A549 (cell line): ENCODE data around the gene TNNI2. TPM values are rescaled to one million over a fixed set of nuclear protein-coding genes. Genes with fewer than 3 reads are reported as not detected.
"Not testable (repeated sequence)": the region's sequence is repeated elsewhere in the genome, so short reads cannot be mapped to it uniquely, and the experiment has no call there.

Experiments
- ATAC-seq, 2 experiments: fragments of 200-7000 bp in 1 of 2; fragments of >200 bp in 1 of 2; cut with Nextera tagmentation in 1 of 2; cut with Tn5 transposase in 1 of 2; 3 replicates each; pipeline versions ENCODE4 v1.8.0 to v1.9.1; 2018 to 2020; ENCODE audit warnings: mild to moderate bottlenecking in 1 of 2, moderate library complexity in 1 of 2
- CTCF ChIA-PET: fragments of 300-600 bp; sonication (Branson Sonifier 250); formaldehyde crosslinking; extraction: SDS; loops from one replicate; lab custom pipeline; 2021; ENCODE audit warnings: antibody characterized with exemption, inconsistent platforms; lab: Yijun Ruan, JAX
- POLR2A ChIA-PET: fragments of 350-600 bp; formaldehyde crosslinking; extraction: SDS; loops from one replicate; lab custom pipeline; 2021; ENCODE audit warnings: antibody characterized with exemption, inconsistent platforms; lab: Yijun Ruan, JAX
- DNase-seq, 2 experiments: peaks; one replicate each; pipeline versions ENCODE4 v3.0.0 to v3.0.0-alpha.2; 2011 to 2016; ENCODE audit warnings: low read depth in 1 of 2, low spot score in 1 of 2
- FAIRE-seq: peaks from 2 replicates; lab custom pipeline; 2011; peaks lifted over from hg19 to GRCh38; lab: Jason Lieb, UNC
- H3K27ac ChIP-seq, 2 experiments: fragments of >200 bp; sonication (Bioruptor Twin); formaldehyde crosslinking; 3 replicates each; pipeline ENCODE4 v1.5.1; 2016 to 2017
- H3K4me1 ChIP-seq: fragments of >200 bp; sonication (Bioruptor Twin); formaldehyde crosslinking; 3 replicates; pipeline ENCODE4 v1.6.1; 2016
- H3K4me2 ChIP-seq: fragments of >200 bp; sonication (Bioruptor Twin); formaldehyde crosslinking; 3 replicates; pipeline ENCODE4 v1.6.1; 2016
- H3K4me3 ChIP-seq: fragments of >200 bp; sonication (Bioruptor Twin); formaldehyde crosslinking; 3 replicates; pipeline ENCODE4 v1.5.1; 2016
- H3K9me3 ChIP-seq: fragments of >200 bp; sonication (Bioruptor Twin); formaldehyde crosslinking; 3 replicates; pipeline ENCODE4 v1.6.1; 2016
- CHD2 ChIP-seq: fragments of 150-350 bp; IDR thresholded peaks from 2 replicates; pipeline ENCODE4 v1.6.1; 2014; ENCODE audit warnings: low read length; ENCODE audit not compliant: partially characterized antibody
- POLR2A ChIP-seq: IDR thresholded peaks from 2 replicates; pipeline ENCODE4 v1.6.1; 2012; ENCODE audit warnings: mild to moderate bottlenecking, low read length
- RAD21 ChIP-seq, 2 experiments: fragments of >200 bp in 1 of 2; sonication (Bioruptor Twin) in 1 of 2; formaldehyde crosslinking in 1 of 2; IDR thresholded peaks in 1 of 2; conservative IDR thresholded peaks in 1 of 2; 2 replicates in 1 of 2; 3 replicates in 1 of 2; pipeline ENCODE4 v1.6.1; 2012 to 2018; ENCODE audit warnings: inconsistent platforms in 1 of 2
- SMC3 ChIP-seq: fragments of >200 bp; sonication (Bioruptor Twin); formaldehyde crosslinking; IDR thresholded peaks from 3 replicates; pipeline ENCODE4 v1.6.1; 2018; ENCODE audit warnings: inconsistent platforms
- ZFP36 ChIP-seq: fragments of 450-650 bp; IDR thresholded peaks from 2 replicates; pipeline ENCODE4 v1.6.1; 2014; ENCODE audit warnings: borderline replicate concordance; ENCODE audit not compliant: partially characterized antibody
- WGBS: methylation state at CpG from one replicate; pipeline ENCODE4 v1.1.6; 2017; ENCODE audit errors: missing lambda C conversion rate; 5-methylcytosine and 5-hydroxymethylcytosine counted together
- polyA plus RNA-seq, 4 experiments: library from polyadenylated mRNA; depleted of rRNA in 3 of 4; stranded (reverse); fragments of >200 nt; fragmentation: RNase III in 1 of 4; extraction: RNeasy Plus Mini Kit Qiagen cat#74134 plus additional on column Dnase treatment in 1 of 4; gene quantifications; 2 replicates in 3 of 4; 3 replicates in 1 of 4; pipeline ENCODE4 v1.2.3, GENCODE V29; 2011 to 2017
- TF ChIP-seq, protein P1 (sequence below): fragments of 150-350 bp; IDR thresholded peaks from 2 replicates; pipeline ENCODE4 v1.6.1; 2014; ENCODE audit warnings: low read depth, mild to moderate bottlenecking, low read length
- TF ChIP-seq, protein P2 (sequence below): fragments of >200 bp; sonication (Bioruptor Twin); formaldehyde crosslinking; IDR thresholded peaks from 3 replicates; pipeline ENCODE4 v1.5.1; 2016
- TF ChIP-seq, protein P3 (sequence below): IDR thresholded peaks from 2 replicates; pipeline ENCODE4 v1.6.1; 2012; ENCODE audit warnings: low read depth, borderline replicate concordance

Gene TNNI2
- polyA plus RNA-seq, 2 of the 4 experiments (the other 2 are of a cell fraction), result not detected

DNA sequence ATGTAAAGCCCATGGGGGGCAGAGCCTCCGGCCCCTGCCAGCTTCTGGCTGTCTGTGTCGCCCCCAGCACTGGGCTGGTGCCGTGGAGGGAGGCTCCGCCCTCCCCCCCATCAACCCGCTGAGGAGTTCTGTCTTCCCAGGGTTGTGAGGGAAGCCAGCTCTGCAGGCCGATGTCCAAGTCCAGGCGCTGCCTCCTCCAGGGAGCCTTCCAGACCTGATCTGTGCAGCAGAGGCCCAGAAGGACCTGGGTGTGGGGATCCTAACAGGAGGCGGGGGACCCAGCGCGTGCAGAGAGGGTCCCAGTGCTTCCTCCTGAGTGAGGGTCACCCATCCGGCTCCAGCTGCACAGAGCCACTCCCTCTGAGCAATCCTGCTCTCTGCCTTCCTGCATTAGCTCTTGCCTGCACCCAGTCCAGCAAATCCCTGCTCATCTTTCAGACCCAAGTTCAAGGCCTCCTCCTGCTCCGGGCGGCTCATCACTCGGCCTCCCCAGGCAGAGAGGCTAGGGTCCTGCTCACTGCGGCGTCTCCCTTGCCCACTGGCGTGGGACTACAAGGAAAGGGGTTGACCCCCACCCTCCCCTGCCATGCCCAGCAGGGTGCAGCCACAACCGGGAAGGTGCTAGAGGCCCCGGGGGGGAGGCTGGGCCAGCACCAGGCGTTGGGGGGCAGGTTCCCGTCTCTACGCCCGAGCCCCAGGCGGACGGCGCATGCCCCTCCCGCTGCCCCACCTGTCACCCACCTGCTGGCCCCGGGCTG, 36.5 kb downstream of the TNNI2 start:
- no peak for FAIRE-seq
- H3K9me3 ChIP-seq, result no peaks in the 10 kb centered on the region
- 82% methylated on average over 15 of the region's 28 CpGs for WGBS

DNA sequence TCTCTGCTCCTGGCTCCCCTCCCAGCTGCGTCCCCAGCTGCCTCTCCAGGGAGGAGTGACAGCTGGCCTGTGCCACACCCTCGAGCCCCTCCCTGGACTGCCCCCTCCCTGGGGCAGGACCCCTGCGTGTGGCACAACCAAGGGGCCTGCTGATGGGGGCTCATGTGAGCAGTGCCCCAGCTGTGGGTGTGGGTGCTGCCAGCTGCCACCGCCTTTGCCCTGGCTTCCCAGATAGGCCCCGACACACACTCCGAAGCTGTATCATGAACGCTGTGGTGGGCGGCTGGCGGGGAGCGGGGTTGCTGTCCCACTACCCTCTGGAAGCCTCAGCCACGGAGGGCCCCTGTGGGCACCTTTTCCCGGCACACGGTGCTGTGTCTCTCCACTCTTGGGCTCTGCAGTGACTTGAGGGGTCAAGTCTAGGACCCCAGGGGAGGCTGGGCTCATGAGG, 37.1 kb downstream of the TNNI2 start:
- H3K4me3 ChIP-seq, H3K4me2 ChIP-seq, ATAC-seq, DNase-seq, FAIRE-seq, POLR2A ChIA-PET, H3K9me3 ChIP-seq: not testable (repeated sequence)
- WGBS, result 97% methylated on average over 5 of the region's 13 CpGs
- CTCF ChIA-PET, result interaction anchor here (0.5 to 10.1 kb wide), 43 partner anchors 8 to 276 kb away, joined by 3 to 334 read pairs (median 5); partner anchors contain the start of genes LSP1, MRPL23, PRR33 and TNNI2
- peak overlapping the region in 1 of 2 experiments; percentile 65; a peak in 3 of 6 replicates for H3K27ac ChIP-seq
- peaks cover 21% of the 10 kb centered on the region; the same call in 2 of the 3 replicates for H3K4me1 ChIP-seq

More for the DNA sequence above, 36.5 kb downstream of the TNNI2 start:
- Histone ChIP-seq H3K27ac (peak overlapping the region in 1 of 2 experiments; percentile 48; a peak in 1 of 6 replicates), H3K4me2 (no peak overlapping the region), H3K4me3 (no peak overlapping the region), H3K4me1 (peaks cover 24% of the 10 kb centered on the region)
- DNase-seq (no peak), ATAC-seq (no peak)
- POLR2A ChIA-PET, result no interaction called here
- CTCF ChIA-PET, result interaction anchor here (1.0 to 10.1 kb wide), 17 partner anchors 7 to 277 kb away, joined by 3 to 334 read pairs (median 7); partner anchors contain the start of genes PRR33, TNNI2 and TNNT3
- TF ChIP-seq POLR2A (no peak), ZFP36 (peak; percentile 60)

DNA sequence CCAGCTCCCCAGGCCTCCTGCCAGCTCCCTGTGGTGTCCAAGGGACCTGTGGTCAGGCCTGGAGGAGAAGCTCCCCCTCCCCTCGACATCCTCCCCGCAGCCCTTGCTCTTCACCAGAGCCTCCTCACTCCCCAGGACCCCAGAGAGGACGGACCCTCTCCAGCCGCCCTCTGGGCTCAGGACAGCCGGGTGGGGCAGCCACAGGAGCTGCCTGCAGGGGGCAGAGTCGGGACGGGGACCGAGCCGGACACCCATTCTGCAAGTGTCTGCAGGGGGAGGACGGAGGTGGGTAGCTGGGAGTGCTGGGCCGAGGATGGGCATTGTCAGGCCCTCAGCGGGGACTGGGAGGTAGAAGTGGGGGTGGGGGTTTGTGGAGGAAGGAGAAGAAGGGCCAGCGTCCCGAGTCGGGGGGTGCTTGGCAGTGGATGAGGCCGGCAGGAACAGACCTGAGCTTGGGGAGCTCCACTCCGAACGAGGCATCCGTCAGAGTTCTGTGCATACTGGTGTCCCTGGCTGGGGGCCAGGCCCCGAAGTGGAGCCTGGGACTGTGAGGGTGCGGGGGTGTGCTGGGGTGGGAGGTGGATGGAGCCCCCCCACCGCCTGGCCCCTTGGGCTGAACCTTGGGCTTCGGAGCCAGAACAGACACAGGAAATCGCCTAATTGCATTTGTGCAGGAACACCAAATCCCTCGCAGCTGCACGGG, 37.7 kb downstream of the TNNI2 start:
- peak; percentile 57 to 79; a peak in 4 of 6 replicates for ATAC-seq
- CTCF ChIA-PET, result interaction anchor here (0.5 to 10.1 kb wide), 54 partner anchors 9 to 313 kb away, joined by 3 to 334 read pairs (median 4); partner anchors contain the start of genes H19, LSP1, MRPL23 and PRR33
- DNase-seq, result peak; percentile 48 to 80
- H3K9me3 ChIP-seq, result no peaks in the 10 kb centered on the region
- H3K4me1 ChIP-seq, result peaks cover 19% of the 10 kb centered on the region; the same call in 2 of the 3 replicates
- no peak overlapping the region for H3K4me3 ChIP-seq
- TF ChIP-seq, protein P1, sequence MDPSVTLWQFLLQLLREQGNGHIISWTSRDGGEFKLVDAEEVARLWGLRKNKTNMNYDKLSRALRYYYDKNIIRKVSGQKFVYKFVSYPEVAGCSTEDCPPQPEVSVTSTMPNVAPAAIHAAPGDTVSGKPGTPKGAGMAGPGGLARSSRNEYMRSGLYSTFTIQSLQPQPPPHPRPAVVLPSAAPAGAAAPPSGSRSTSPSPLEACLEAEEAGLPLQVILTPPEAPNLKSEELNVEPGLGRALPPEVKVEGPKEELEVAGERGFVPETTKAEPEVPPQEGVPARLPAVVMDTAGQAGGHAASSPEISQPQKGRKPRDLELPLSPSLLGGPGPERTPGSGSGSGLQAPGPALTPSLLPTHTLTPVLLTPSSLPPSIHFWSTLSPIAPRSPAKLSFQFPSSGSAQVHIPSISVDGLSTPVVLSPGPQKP, result no peak
- TF ChIP-seq, protein P2, sequence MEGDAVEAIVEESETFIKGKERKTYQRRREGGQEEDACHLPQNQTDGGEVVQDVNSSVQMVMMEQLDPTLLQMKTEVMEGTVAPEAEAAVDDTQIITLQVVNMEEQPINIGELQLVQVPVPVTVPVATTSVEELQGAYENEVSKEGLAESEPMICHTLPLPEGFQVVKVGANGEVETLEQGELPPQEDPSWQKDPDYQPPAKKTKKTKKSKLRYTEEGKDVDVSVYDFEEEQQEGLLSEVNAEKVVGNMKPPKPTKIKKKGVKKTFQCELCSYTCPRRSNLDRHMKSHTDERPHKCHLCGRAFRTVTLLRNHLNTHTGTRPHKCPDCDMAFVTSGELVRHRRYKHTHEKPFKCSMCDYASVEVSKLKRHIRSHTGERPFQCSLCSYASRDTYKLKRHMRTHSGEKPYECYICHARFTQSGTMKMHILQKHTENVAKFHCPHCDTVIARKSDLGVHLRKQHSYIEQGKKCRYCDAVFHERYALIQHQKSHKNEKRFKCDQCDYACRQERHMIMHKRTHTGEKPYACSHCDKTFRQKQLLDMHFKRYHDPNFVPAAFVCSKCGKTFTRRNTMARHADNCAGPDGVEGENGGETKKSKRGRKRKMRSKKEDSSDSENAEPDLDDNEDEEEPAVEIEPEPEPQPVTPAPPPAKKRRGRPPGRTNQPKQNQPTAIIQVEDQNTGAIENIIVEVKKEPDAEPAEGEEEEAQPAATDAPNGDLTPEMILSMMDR, result peak; percentile 61
- TF ChIP-seq RAD21 (conservative IDR thresholded peaks at IDR 0.05 in 1 of 2, IDR thresholded peaks at IDR 0.05 in 1 of 2), result peak; percentile 40 to 44; a peak in 4 of 5 replicates
- peak; percentile 44; the same call in 1 of the 3 replicates for TF ChIP-seq SMC3
- no peak for TF ChIP-seq CHD2
- TF ChIP-seq, protein P3, sequence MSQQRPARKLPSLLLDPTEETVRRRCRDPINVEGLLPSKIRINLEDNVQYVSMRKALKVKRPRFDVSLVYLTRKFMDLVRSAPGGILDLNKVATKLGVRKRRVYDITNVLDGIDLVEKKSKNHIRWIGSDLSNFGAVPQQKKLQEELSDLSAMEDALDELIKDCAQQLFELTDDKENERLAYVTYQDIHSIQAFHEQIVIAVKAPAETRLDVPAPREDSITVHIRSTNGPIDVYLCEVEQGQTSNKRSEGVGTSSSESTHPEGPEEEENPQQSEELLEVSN, result no peak
- peak overlapping the region in 1 of 2 experiments; percentile 65; a peak in 3 of 6 replicates for H3K27ac ChIP-seq
- 39% methylated on average over 4 of the region's 26 CpGs for WGBS
- POLR2A ChIA-PET, result no interaction called here
- no peak for FAIRE-seq
- H3K4me2 ChIP-seq, result peak overlapping the region; percentile 47; the same call in 1 of the 3 replicates
